HepG2 (cell line): ENCODE data around the gene ZDHHC14. TPM values are rescaled to one million over a fixed set of nuclear protein-coding genes. Genes with fewer than 3 reads are reported as not detected.

Experiments
- AHDC1 ChIP-seq: sonication (generic); formaldehyde crosslinking; IDR thresholded peaks from 2 replicates; pipeline ENCODE4 v1.5.1; 2020; ENCODE audit warnings: mild to moderate bottlenecking, missing genetic modification reagents, borderline replicate concordance
- ATF2 ChIP-seq: sonication (generic); formaldehyde crosslinking; IDR thresholded peaks from 2 replicates; pipeline ENCODE4 v1.4.0; 2020; ENCODE audit warnings: missing genetic modification reagents
- ELF4 ChIP-seq: sonication (generic); formaldehyde crosslinking; IDR thresholded peaks from 2 replicates; pipeline ENCODE4 v1.5.0; 2020; ENCODE audit warnings: missing genetic modification reagents, mild to moderate bottlenecking, moderate library complexity, borderline replicate concordance
- GLI4 ChIP-seq: sonication (generic); formaldehyde crosslinking; IDR thresholded peaks from 2 replicates; pipeline ENCODE4 v1.5.1; 2020; ENCODE audit warnings: missing genetic modification reagents, mild to moderate bottlenecking, moderate library complexity, borderline replicate concordance
- KLF11 ChIP-seq: IDR thresholded peaks from 2 replicates; pipeline ENCODE4 v1.6.1; 2016; ENCODE audit warnings: missing compliant biosample characterization
- MXD4 ChIP-seq: IDR thresholded peaks from 2 replicates; pipeline ENCODE4 v1.6.1; 2016; ENCODE audit warnings: mild to moderate bottlenecking, missing biosample characterization, missing genetic modification reagents
- SIX1 ChIP-seq: sonication (generic); formaldehyde crosslinking; IDR thresholded peaks from 2 replicates; pipeline ENCODE4 v1.4.0; 2020; ENCODE audit warnings: missing genetic modification reagents, borderline replicate concordance
- SRSF4 ChIP-seq: fragments of 200-400 bp; formaldehyde crosslinking; IDR thresholded peaks from one replicate; pipeline ENCODE4 v1.6.1; 2018; ENCODE audit warnings: mild to moderate bottlenecking, low read depth, low read length, moderate library complexity; ENCODE audit not compliant: poor library complexity, severe bottlenecking
- STAT6 ChIP-seq: sonication (generic); formaldehyde crosslinking; IDR thresholded peaks from 2 replicates; pipeline ENCODE4 v1.4.0; 2020; ENCODE audit warnings: missing genetic modification reagents, mild to moderate bottlenecking, borderline replicate concordance
- TCF12 ChIP-seq, 2 experiments: fragments of 450-650 bp in 1 of 2; sonication (generic) in 1 of 2; formaldehyde crosslinking in 1 of 2; IDR thresholded peaks; 2 replicates each; pipeline versions ENCODE4 v1.6.1 to v1.8.0; 2017 to 2022; ENCODE audit warnings: antibody characterized with exemption in 1 of 2, mild to moderate bottlenecking in 1 of 2, missing genetic modification reagents in 1 of 2, moderate library complexity in 1 of 2
- TRAFD1 ChIP-seq: sonication (generic); formaldehyde crosslinking; IDR thresholded peaks from 2 replicates; pipeline ENCODE4 v1.5.1; 2020; ENCODE audit warnings: missing genetic modification reagents, mild to moderate bottlenecking, borderline replicate concordance
- ZNF550 ChIP-seq: sonication (generic); formaldehyde crosslinking; IDR thresholded peaks from 2 replicates; pipeline ENCODE4 v1.4.0; 2020; ENCODE audit warnings: mild to moderate bottlenecking, missing genetic modification reagents, borderline replicate concordance
- ZNF724P ChIP-seq: sonication (generic); formaldehyde crosslinking; IDR thresholded peaks from 2 replicates; pipeline ENCODE4 v1.8.0; 2022; ENCODE audit warnings: missing genetic modification reagents, borderline replicate concordance
- ZNF878 ChIP-seq: sonication (generic); formaldehyde crosslinking; IDR thresholded peaks from 2 replicates; pipeline ENCODE4 v1.8.1; 2023; ENCODE audit warnings: mild to moderate bottlenecking, missing genetic modification reagents, moderate library complexity
- ZSCAN25 ChIP-seq: sonication (generic); formaldehyde crosslinking; IDR thresholded peaks from 2 replicates; pipeline ENCODE4 v1.8.0; 2022; ENCODE audit warnings: mild to moderate bottlenecking, missing genetic modification reagents
- polyA plus RNA-seq, 8 experiments: library from polyadenylated mRNA; depleted of rRNA in 3 of 8; stranded (reverse) in 7 of 8; unstranded in 1 of 8; fragments of >200 nt; fragmentation: Illumina TruSeq in 4 of 8; extraction: Trizol in 4 of 8; gene quantifications; 2 replicates each; pipeline versions ENCODE4 v1.2.1 to v1.2.3, GENCODE V29; 2011 to 2016; ENCODE audit warnings: low read depth in 4 of 8, missing spikeins in 1 of 8, mixed read lengths in 1 of 8; ENCODE audit not compliant: insufficient read depth in 1 of 8
- total RNA-seq, 5 experiments: library from RNA; depleted of rRNA; stranded (reverse); fragments of >200 nt; fragmentation: Illumina TruSeq; extraction: Trizol; gene quantifications; 2 replicates each; pipeline ENCODE4 v1.2.3, GENCODE V29; 2016; ENCODE audit warnings: low read depth in 1 of 5

The ZDHHC14 gene
- total and polyA plus RNA-seq, 2 of the 13 experiments (the other 11 are each of a cell fraction or from before 2014, with no cell fraction given) = 3.7 to 9.5 TPM

DNA sequence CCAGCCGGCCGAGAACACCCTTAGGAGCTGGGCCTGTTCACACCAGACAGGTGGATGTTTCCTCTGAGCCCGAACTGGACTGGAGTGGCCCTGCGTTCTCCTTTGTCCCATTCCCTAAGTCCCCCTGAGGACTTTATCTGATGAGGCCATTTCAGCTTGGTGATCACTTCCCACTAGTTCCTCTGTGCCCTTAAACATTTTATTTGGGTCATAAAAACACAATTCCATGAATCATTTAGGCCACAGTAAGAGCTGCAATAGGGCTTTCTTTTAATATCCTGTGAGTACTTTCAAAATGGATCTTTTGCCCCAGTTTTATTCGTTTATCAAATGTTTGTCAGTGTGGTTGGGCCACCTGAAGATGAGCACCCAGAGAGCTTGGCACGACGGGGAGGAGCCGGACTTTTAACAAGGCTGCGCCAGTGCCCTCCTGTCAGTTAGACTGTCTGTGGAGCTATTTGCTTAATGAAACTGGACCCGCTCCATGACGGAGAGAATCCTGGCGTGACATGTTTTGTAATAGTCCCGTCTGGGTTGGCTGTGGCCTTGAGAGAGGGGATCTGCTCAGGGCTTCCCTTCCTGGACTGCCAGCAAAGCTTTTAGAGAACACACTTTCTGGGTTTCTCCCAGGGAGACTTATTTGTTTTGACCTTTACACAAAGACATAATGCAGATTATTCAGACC lies 53.5 kb downstream of the ZDHHC14 start (continued):
- TF ChIP-seq AHDC1 (CRISPR knock-in tag) (no peak; the same call in 1 of the 2 replicates), ATF2 (peak; percentile 58; the same call in 1 of the 2 replicates), TRAFD1 (CRISPR knock-in tag) (no peak), GLI4 (CRISPR knock-in tag) (no peak), ZNF724P (CRISPR knock-in tag) (no peak), ZNF550 (CRISPR knock-in tag) (no peak), ELF4 (CRISPR knock-in tag) (no peak), ZNF878 (CRISPR knock-in tag) (no peak), ZSCAN25 (CRISPR knock-in tag) (no peak), MXD4 (no peak), TCF12 (IDR thresholded peaks at IDR 0.05) (no peak), TCF12 (CRISPR knock-in tag; IDR thresholded peaks at IDR 0.05) (no peak), SIX1 (peak; percentile 84; the same call in 1 of the 2 replicates), SRSF4 (no peak), STAT6 (CRISPR knock-in tag) (0 out of 2 replicates have a peak, but pooled peaks have one; percentile 48), KLF11 (no peak)
